Liver (tissue), 9 donors: ENCODE data around the gene PRMT7. TPM values are rescaled to one million over a fixed set of nuclear protein-coding genes. Genes with fewer than 3 reads are reported as not detected.

Experiments used
- DNase-seq: peaks from one replicate; pipeline ENCODE4 v3.0.0-alpha.2; 2017; ENCODE audit warnings: low spot score
- H3K27ac ChIP-seq, 2 donors: one replicate each; pipeline ENCODE4 v1.7.0; 2013; ENCODE audit warnings: inconsistent platforms in 2 of 2, low read length in 2 of 2, control low read depth in 1 of 2, low read depth in 1 of 2, mild to moderate bottlenecking in 1 of 2
- H3K27me3 ChIP-seq, 4 donors: one replicate each; pipeline versions ENCODE4 v1.6.1 to v1.7.0; 2013; ENCODE audit warnings: low read length in 3 of 4, inconsistent platforms in 1 of 4, mild to moderate bottlenecking in 1 of 4, moderate library complexity in 1 of 4; ENCODE audit not compliant: control insufficient read depth in 4 of 4, insufficient read depth in 4 of 4
- H3K36me3 ChIP-seq, 4 donors: one replicate each; pipeline versions ENCODE4 v1.6.1 to v1.7.0; 2013; ENCODE audit warnings: low read length in 3 of 4, mild to moderate bottlenecking in 3 of 4, low read depth in 1 of 4, moderate library complexity in 1 of 4; ENCODE audit not compliant: control insufficient read depth in 4 of 4, insufficient read depth in 3 of 4
- H3K4me1 ChIP-seq, 4 donors: one replicate each; pipeline versions ENCODE4 v1.6.1 to v1.7.0; 2013; ENCODE audit warnings: low read length in 3 of 4, mild to moderate bottlenecking in 3 of 4, moderate library complexity in 1 of 4; ENCODE audit not compliant: control insufficient read depth in 4 of 4, insufficient read depth in 4 of 4
- H3K4me3 ChIP-seq, 3 donors: one replicate each; pipeline versions ENCODE4 v1.6.1 to v1.7.0; 2013; ENCODE audit warnings: low read length in 3 of 3, control low read depth in 1 of 3, low read depth in 1 of 3, mild to moderate bottlenecking in 1 of 3
- H3K9ac ChIP-seq, 2 donors: one replicate each; pipeline ENCODE4 v1.7.0; 2013; ENCODE audit warnings: low read length in 2 of 2, mild to moderate bottlenecking in 2 of 2, moderate library complexity in 2 of 2, control low read depth in 1 of 2, low read depth in 1 of 2
- H3K9me3 ChIP-seq, 4 donors: one replicate each; pipeline versions ENCODE4 v1.6.1 to v1.7.0; 2013; ENCODE audit warnings: low read length in 3 of 4; ENCODE audit not compliant: control insufficient read depth in 4 of 4
- ATF3 ChIP-seq: IDR thresholded peaks from 2 replicates; pipeline ENCODE4 v1.6.1; 2016; ENCODE audit warnings: antibody characterized with exemption
- CTCF ChIP-seq: fragments of 150-350 bp; IDR thresholded peaks from 2 replicates; pipeline ENCODE4 v1.5.1; 2017; ENCODE audit warnings: improper control_type of control experiment, low read depth, low read length; ENCODE audit not compliant: missing input control
- EGR1 ChIP-seq, 2 donors: IDR thresholded peaks; 2 replicates each; pipeline ENCODE4 v1.6.1; 2016 to 2018; ENCODE audit warnings: antibody characterized with exemption in 2 of 2, low read depth in 2 of 2
- FOXA1 ChIP-seq: IDR thresholded peaks from 2 replicates; pipeline ENCODE4 v1.6.1; 2016; ENCODE audit warnings: antibody characterized with exemption
- GABPA ChIP-seq, 2 donors: IDR thresholded peaks in 1 of 2; conservative IDR thresholded peaks in 1 of 2; 2 replicates each; pipeline ENCODE4 v1.6.1; 2016; ENCODE audit warnings: antibody characterized with exemption in 2 of 2, mild to moderate bottlenecking in 1 of 2, moderate library complexity in 1 of 2
- HNF4A ChIP-seq, 2 donors: conservative IDR thresholded peaks; 2 replicates each; pipeline ENCODE4 v1.6.1; 2016; ENCODE audit warnings: antibody characterized with exemption in 2 of 2, mild to moderate bottlenecking in 2 of 2
- HNF4G ChIP-seq: IDR thresholded peaks from 2 replicates; pipeline ENCODE4 v1.6.1; 2016; ENCODE audit warnings: antibody characterized with exemption
- JUND ChIP-seq, 2 donors: IDR thresholded peaks; 2 replicates each; pipeline ENCODE4 v1.6.1; 2016; ENCODE audit warnings: antibody characterized with exemption in 2 of 2
- NR2F2 ChIP-seq: IDR thresholded peaks from 2 replicates; pipeline ENCODE4 v1.6.1; 2016; ENCODE audit warnings: antibody characterized with exemption
- RAD21 ChIP-seq, 2 donors: IDR thresholded peaks; 2 replicates each; pipeline ENCODE4 v1.6.1; 2016; ENCODE audit warnings: antibody characterized with exemption in 2 of 2, mild to moderate bottlenecking in 2 of 2
- RXRA ChIP-seq, 2 donors: IDR thresholded peaks; 2 replicates each; pipeline ENCODE4 v1.6.1; 2017 to 2018; ENCODE audit warnings: antibody characterized with exemption in 2 of 2, mild to moderate bottlenecking in 1 of 2
- SP1 ChIP-seq: IDR thresholded peaks from 2 replicates; pipeline ENCODE4 v1.6.1; 2018; ENCODE audit warnings: antibody characterized with exemption, mild to moderate bottlenecking
- TAF1 ChIP-seq: conservative IDR thresholded peaks from 2 replicates; pipeline ENCODE4 v1.6.1; 2016; ENCODE audit warnings: antibody characterized with exemption, mild to moderate bottlenecking
- YY1 ChIP-seq: IDR thresholded peaks from 2 replicates; pipeline ENCODE4 v1.6.1; 2016; ENCODE audit warnings: antibody characterized with exemption, mild to moderate bottlenecking
- WGBS: extraction: QIAGEN DNeasy Blood & Tissue Kit; methylation state at CpG from one replicate; pipeline ENCODE4 v1.1.7; 2013; 5-methylcytosine and 5-hydroxymethylcytosine counted together
- polyA plus RNA-seq, 2 donors: library from polyadenylated mRNA; stranded (reverse) in 1 of 2; unstranded in 1 of 2; fragments of 200-250 nt in 1 of 2; fragments of >200 nt in 1 of 2; fragmentation: Nextera tagmentation in 1 of 2; extraction: Ambion mirVana in 1 of 2; gene quantifications; one replicate each; pipeline versions ENCODE4 v1.2.1 to v1.2.3, GENCODE V29; 2013 to 2015
- total RNA-seq, 2 donors: library from RNA; depleted of rRNA; stranded (reverse); fragments of >200 nt; gene quantifications; one replicate each; pipeline ENCODE4 v1.2.3, GENCODE V29; 2014
- TF ChIP-seq, protein P1 (sequence below): IDR thresholded peaks from 2 replicates; pipeline ENCODE4 v1.6.1; 2016; ENCODE audit warnings: antibody characterized with exemption, mild to moderate bottlenecking
- TF ChIP-seq, protein P2 (sequence below): IDR thresholded peaks from 2 replicates; pipeline ENCODE4 v1.6.1; 2016; ENCODE audit warnings: antibody characterized with exemption
- donor health status: healthy.
- donor health status: healthy.
- donor health status: healthy.
- donor health status: healthy.
- donor health status: healthy.

The PRMT7 gene
- total and polyA plus RNA-seq, 4 donors = 10.7 to 31.5 (median 17.5) TPM

- no peaks in the 10 kb centered on the region for H3K27me3 ChIP-seq
- no peak overlapping the region for H3K27ac ChIP-seq
- no peak for DNase-seq
- H3K9ac ChIP-seq = no peak overlapping the region
- no peaks in the 10 kb centered on the region for H3K9me3 ChIP-seq
- no peaks in the 10 kb centered on the region for H3K4me1 ChIP-seq
- 95% methylated on average over 6 of the region's 6 CpGs for WGBS
- H3K4me3 ChIP-seq = no peak overlapping the region
- peaks cover 6 to 38% (median 19%) of the 10 kb centered on the region in 4 donors for H3K36me3 ChIP-seq
- TF ChIP-seq CTCF = no peak
- TF ChIP-seq TAF1 = no peak
- no peak for TF ChIP-seq RAD21 (IDR thresholded peaks at IDR 0.05)
- no peak for TF ChIP-seq HNF4G
- TF ChIP-seq SP1 = no peak
- TF ChIP-seq ATF3 = no peak
- TF ChIP-seq RXRA (IDR thresholded peaks at IDR 0.05) = no peak
- TF ChIP-seq FOXA1 = no peak
- no peak for TF ChIP-seq HNF4A (conservative IDR thresholded peaks at IDR 0.05)
- TF ChIP-seq, protein P1, sequence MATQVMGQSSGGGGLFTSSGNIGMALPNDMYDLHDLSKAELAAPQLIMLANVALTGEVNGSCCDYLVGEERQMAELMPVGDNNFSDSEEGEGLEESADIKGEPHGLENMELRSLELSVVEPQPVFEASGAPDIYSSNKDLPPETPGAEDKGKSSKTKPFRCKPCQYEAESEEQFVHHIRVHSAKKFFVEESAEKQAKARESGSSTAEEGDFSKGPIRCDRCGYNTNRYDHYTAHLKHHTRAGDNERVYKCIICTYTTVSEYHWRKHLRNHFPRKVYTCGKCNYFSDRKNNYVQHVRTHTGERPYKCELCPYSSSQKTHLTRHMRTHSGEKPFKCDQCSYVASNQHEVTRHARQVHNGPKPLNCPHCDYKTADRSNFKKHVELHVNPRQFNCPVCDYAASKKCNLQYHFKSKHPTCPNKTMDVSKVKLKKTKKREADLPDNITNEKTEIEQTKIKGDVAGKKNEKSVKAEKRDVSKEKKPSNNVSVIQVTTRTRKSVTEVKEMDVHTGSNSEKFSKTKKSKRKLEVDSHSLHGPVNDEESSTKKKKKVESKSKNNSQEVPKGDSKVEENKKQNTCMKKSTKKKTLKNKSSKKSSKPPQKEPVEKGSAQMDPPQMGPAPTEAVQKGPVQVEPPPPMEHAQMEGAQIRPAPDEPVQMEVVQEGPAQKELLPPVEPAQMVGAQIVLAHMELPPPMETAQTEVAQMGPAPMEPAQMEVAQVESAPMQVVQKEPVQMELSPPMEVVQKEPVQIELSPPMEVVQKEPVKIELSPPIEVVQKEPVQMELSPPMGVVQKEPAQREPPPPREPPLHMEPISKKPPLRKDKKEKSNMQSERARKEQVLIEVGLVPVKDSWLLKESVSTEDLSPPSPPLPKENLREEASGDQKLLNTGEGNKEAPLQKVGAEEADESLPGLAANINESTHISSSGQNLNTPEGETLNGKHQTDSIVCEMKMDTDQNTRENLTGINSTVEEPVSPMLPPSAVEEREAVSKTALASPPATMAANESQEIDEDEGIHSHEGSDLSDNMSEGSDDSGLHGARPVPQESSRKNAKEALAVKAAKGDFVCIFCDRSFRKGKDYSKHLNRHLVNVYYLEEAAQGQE = no peak
- no peak for TF ChIP-seq GABPA (IDR thresholded peaks at IDR 0.05 in 1 of 2, conservative IDR thresholded peaks at IDR 0.05 in 1 of 2)
- TF ChIP-seq NR2F2 = no peak
- TF ChIP-seq EGR1 (IDR thresholded peaks at IDR 0.05; ENCODE audit: low read depth in 2 of 2) = no peak
- TF ChIP-seq, protein P2, sequence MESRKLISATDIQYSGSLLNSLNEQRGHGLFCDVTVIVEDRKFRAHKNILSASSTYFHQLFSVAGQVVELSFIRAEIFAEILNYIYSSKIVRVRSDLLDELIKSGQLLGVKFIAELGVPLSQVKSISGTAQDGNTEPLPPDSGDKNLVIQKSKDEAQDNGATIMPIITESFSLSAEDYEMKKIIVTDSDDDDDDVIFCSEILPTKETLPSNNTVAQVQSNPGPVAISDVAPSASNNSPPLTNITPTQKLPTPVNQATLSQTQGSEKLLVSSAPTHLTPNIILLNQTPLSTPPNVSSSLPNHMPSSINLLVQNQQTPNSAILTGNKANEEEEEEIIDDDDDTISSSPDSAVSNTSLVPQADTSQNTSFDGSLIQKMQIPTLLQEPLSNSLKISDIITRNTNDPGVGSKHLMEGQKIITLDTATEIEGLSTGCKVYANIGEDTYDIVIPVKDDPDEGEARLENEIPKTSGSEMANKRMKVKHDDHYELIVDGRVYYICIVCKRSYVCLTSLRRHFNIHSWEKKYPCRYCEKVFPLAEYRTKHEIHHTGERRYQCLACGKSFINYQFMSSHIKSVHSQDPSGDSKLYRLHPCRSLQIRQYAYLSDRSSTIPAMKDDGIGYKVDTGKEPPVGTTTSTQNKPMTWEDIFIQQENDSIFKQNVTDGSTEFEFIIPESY = no peak
- no peak for TF ChIP-seq JUND (IDR thresholded peaks at IDR 0.05)
Observed at GRCh38 chr16:68319185-68319908, 8.5 kb downstream of the PRMT7 start.

GRCh38 chr16:68324336-68324735 is 13.5 kb downstream of the PRMT7 start:
- H3K27me3 ChIP-seq = no peaks in the 10 kb centered on the region

More at GRCh38 chr16:68324336-68324735, 13.5 kb downstream of the PRMT7 start:
- no peaks in the 10 kb centered on the region for H3K9me3 ChIP-seq
- TF ChIP-seq NR2F2 (no peak), SP1 (no peak), HNF4A (conservative IDR thresholded peaks at IDR 0.05) (no peak), JUND (IDR thresholded peaks at IDR 0.05) (no peak), YY1 (no peak), HNF4G (no peak)
- TF ChIP-seq, protein P1 = no peak
- H3K4me1 ChIP-seq = peaks cover 0 to 5% (median 2%) of the 10 kb centered on the region in 4 donors
- no peak overlapping the region for H3K27ac ChIP-seq
- DNase-seq = no peak
- H3K36me3 ChIP-seq = peaks cover 7 to 33% (median 22%) of the 10 kb centered on the region in 4 donors
- no peak overlapping the region for H3K4me3 ChIP-seq
- no peak overlapping the region for H3K9ac ChIP-seq
- 96% methylated on average over 5 of the region's 5 CpGs for WGBS
